Activated naive CD8-positive, alpha-beta T cell treated with anti-CD3 and anti-CD28 coated beads, Interleukin-2, amount 50 U/mL, for 24 hours (primary cell): ENCODE results near the gene TRIP10.

ENCODE experiments used
- ATAC-seq: fragments of 150-1000 bp; cut with Tn5 transposase; one replicate; pipeline ENCODE4 v1.10.0; 2021
- DNase-seq: peaks from one replicate; pipeline ENCODE4 v3.0.0; 2021
- H3K27ac Mint-ChIP-seq: one replicate; pipeline ENCODE4 v1.8.0; 2021; ENCODE audit warnings: mild to moderate bottlenecking, mixed read lengths
- H3K27me3 Mint-ChIP-seq: one replicate; pipeline ENCODE4 v1.8.0; 2021; ENCODE audit warnings: mixed read lengths
- H3K36me3 Mint-ChIP-seq: one replicate; pipeline ENCODE4 v1.8.0; 2021; ENCODE audit warnings: low read depth, mixed read lengths
- H3K4me1 Mint-ChIP-seq: one replicate; pipeline ENCODE4 v1.8.0; 2021; ENCODE audit warnings: mixed read lengths
- H3K4me3 Mint-ChIP-seq: one replicate; pipeline ENCODE4 v1.8.0; 2021; ENCODE audit warnings: mild to moderate bottlenecking, moderate library complexity, mixed read lengths
- H3K9me3 Mint-ChIP-seq: one replicate; pipeline ENCODE4 v1.8.0; 2021; ENCODE audit warnings: mixed read lengths

TRIP10 gene

DNA sequence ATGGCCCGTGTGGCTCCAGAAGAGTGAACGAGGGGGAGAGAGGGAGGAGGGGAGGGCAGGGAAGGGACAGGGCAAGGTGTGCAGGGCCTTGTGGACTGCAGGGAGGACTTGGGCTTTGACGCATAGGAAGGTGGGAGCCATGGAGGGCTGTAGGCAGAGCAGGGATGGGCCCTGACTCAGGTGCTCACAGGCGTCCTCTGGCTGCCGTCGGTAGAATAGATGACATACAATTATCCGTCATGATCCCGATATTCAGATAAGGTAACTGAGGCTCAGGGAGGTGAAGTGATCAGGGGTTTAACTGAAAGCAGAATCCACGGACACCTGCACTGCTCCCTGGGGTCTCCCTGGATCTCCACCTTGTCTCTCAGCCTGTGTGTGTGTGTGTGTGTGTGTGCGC lies 22.4 kb upstream of the TRIP10 start:
- ATAC-seq (no peak), DNase-seq (no peak)
- Mint-ChIP-seq H3K9me3 (peaks cover 5% of the 10 kb centered on the region), H3K27ac (no peak overlapping the region), H3K27me3 (peaks cover 3% of the 10 kb centered on the region), H3K4me1 (peaks cover 21% of the 10 kb centered on the region), H3K4me3 (no peak overlapping the region), H3K36me3 (no peaks in the 10 kb centered on the region)

- Mint-ChIP-seq H3K4me3 (no peak overlapping the region), H3K36me3 (no peaks in the 10 kb centered on the region), H3K27me3 (peaks cover 3% of the 10 kb centered on the region), H3K9me3 (peaks cover 5% of the 10 kb centered on the region), H3K27ac (peak overlapping the region; percentile 7), H3K4me1 (peaks cover 24% of the 10 kb centered on the region)
- ATAC-seq (no peak), DNase-seq (no peak)
These were observed 22.0 kb upstream of the TRIP10 start for GRCh38 chr19:6717441-6717971.

DNA sequence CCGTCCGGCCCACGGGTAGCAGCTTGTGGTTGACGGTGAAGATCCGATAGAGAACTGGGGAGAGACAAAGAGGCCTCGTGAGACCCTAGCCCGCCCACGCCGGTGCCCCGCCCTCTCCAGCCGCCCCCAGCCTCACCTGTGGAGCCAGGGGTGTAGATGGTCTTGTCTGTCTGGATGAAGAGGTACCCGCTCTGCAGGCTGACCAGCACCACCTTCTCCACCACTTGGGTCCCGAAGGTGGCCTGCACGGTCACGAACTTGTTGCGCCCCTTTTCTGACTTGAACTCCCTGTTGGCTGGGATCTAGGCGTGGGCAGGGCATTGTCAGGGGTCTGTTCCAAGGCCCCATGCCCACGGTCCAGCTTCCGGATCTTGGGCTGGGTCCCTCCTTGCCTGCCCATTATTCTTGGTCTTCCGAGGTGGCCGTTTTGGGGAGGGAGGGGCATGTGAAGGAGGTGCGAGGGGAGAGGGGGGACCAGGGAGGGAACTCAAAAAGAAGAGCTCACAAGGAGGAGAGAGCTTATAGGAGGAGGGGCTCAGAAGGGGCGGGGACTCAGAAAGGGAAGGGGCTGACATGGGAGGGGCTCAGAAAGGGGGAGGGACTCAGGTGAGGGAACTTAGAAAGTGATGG lies 21.3 kb upstream of the TRIP10 start:
- peaks cover 28% of the 10 kb centered on the region for H3K4me1 Mint-ChIP-seq
- DNase-seq (no peak), ATAC-seq (no peak)
- no peaks in the 10 kb centered on the region for H3K36me3 Mint-ChIP-seq
- H3K27me3 Mint-ChIP-seq, result peaks cover 3% of the 10 kb centered on the region
- H3K9me3 Mint-ChIP-seq, result peaks cover 5% of the 10 kb centered on the region
- H3K4me3 Mint-ChIP-seq, result no peak overlapping the region
- H3K27ac Mint-ChIP-seq, result no peak overlapping the region

DNA sequence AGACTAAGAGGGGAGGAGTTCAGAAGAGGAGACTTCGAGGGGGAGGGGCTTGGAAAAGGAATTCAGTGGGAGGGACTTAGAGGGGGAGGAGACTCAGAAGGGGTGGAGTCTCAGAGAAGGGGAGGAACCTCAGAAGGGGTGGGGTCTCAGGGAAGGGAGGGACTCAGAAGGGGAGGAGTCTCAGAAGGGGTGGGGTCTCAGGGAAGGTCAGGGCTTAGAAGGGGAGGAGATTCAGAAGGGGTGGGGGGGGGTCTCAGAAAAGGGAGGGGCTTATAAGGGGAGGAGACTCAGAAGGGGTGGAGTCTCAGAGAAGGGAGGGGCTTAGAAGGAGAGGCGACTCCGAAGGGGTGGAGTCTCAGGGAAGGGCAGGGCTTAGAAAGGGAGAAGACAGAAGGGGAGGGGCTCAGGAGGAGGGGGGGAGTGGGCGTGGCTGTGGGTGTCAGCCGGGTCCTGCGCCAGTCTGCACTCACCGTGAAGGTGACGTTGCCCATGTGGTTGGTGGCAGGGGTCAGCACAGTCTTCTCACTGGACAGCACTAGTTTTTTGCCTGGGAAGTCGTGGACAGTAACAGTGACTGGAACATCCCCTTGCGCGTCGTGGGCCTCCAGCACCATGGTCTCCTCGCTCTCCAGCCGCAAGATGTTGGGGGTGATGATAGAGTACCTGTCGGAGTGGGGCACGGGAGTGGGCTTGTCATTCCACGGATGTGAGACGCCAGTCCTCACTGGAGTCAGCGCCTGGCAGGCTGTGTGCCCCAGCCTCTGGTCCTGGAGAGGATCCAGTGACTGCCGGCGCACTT lies 20.5 kb upstream of the TRIP10 start:
- no peak overlapping the region for H3K4me3 Mint-ChIP-seq
- ATAC-seq, result peak; percentile 30
- H3K4me1 Mint-ChIP-seq, result peaks cover 32% of the 10 kb centered on the region
- H3K9me3 Mint-ChIP-seq, result peaks cover 5% of the 10 kb centered on the region
- H3K36me3 Mint-ChIP-seq, result no peaks in the 10 kb centered on the region
- no peak overlapping the region for H3K27ac Mint-ChIP-seq
- DNase-seq, result peak; percentile 29
- peaks cover 3% of the 10 kb centered on the region for H3K27me3 Mint-ChIP-seq

DNA sequence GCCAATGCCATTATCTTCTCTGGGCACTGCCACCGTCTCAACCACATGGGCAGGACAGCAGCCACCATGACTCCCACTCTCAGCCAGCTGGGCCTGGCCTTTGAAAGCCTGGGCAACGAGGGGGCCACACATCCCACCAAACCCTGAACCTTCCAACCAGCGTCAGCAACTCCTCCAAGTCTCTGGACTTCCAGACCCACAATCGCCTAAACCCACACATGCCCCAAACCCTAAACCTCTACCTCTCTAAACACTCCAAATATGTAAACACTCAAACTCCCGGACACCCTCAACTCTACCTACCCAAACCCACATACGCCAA lies 20.0 kb upstream of the TRIP10 start:
- peaks cover 32% of the 10 kb centered on the region for H3K4me1 Mint-ChIP-seq
- ATAC-seq (no peak), DNase-seq (no peak)
- peaks cover 5% of the 10 kb centered on the region for H3K9me3 Mint-ChIP-seq
- no peak overlapping the region for H3K4me3 Mint-ChIP-seq
- H3K27ac Mint-ChIP-seq, result no peak overlapping the region
- peaks cover 3% of the 10 kb centered on the region for H3K27me3 Mint-ChIP-seq
- H3K36me3 Mint-ChIP-seq, result no peaks in the 10 kb centered on the region

GRCh38 chr19:6719992-6720368 lies 19.5 kb upstream of the TRIP10 start:
- no peaks in the 10 kb centered on the region for H3K36me3 Mint-ChIP-seq
- no peak overlapping the region for H3K27ac Mint-ChIP-seq
- no peak for DNase-seq
- H3K4me1 Mint-ChIP-seq, result peaks cover 36% of the 10 kb centered on the region
- H3K27me3 Mint-ChIP-seq, result peaks cover 3% of the 10 kb centered on the region
- H3K4me3 Mint-ChIP-seq, result no peak overlapping the region
- peaks cover 5% of the 10 kb centered on the region for H3K9me3 Mint-ChIP-seq
- ATAC-seq, result no peak

DNA sequence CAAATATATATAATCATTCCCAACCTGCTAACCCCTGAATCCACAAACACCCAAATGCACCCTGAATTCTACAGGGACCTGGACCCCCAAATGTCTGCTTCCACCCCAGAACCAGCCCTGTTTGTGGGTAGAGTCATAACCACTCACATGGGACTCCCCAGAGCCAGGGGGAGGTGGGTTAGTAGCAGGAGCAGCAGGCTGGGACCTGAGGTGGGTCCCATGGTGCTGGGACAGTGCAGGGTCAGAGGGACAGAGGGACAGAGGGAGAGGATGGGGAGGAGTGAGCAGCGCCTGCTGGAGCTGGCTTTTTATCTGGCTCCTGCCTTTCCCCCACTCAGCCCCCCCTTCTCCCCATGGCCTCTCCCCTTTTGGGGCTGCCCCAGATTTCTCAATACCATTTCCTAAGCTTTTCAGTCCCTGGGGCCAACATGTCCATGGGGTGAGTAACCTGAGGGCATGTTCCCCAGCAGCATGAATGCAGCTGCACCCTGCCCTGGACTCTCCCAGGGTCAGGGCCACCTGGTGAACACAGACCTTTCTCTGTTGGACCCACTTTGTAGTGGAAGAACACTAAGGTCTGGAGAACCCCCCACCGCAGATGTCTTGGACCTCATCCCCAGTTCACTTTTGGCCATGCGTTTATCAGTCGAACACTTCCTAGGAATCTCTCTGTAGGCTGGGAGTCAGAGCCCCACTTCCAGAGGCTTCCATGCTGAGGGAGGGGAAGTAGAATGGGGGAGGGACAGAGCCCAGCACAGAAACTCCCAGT lies 18.9 kb upstream of the TRIP10 start, which contains the start of gene C3:
Gene C3 (minus strand): TSS at position 282 of the 769 bp plus-strand sequence. CDS start 61 bp downstream, at position 221.
- H3K36me3 Mint-ChIP-seq, result no peaks in the 10 kb centered on the region
- peaks cover 38% of the 10 kb centered on the region for H3K4me1 Mint-ChIP-seq
- peaks cover 3% of the 10 kb centered on the region for H3K27me3 Mint-ChIP-seq
- ATAC-seq, result no peak
- no peak within 1 kb of the TSS for H3K4me3 Mint-ChIP-seq
- peaks cover 5% of the 10 kb centered on the region for H3K9me3 Mint-ChIP-seq
- DNase-seq, result no peak
- H3K27ac Mint-ChIP-seq, result no peak within 1 kb of the TSS

DNA sequence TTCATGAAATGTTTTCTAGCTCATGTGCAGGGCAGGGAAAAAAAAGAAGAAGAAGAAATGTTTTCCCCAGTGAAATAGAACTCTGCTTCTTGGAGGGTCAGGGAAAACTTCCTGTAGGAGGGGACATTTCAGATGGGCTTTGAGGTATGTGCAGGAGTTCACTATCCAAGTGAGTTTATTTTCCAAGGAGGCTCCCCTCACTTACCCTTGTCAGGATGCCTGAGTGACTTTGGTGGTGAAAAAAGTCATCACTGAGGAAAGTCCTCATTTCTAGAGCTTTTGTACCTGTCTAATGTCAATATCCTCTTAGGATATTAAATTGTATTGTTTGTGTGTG lies 18.4 kb upstream of the TRIP10 start:
- H3K4me1 Mint-ChIP-seq, result peaks cover 38% of the 10 kb centered on the region

DNA sequence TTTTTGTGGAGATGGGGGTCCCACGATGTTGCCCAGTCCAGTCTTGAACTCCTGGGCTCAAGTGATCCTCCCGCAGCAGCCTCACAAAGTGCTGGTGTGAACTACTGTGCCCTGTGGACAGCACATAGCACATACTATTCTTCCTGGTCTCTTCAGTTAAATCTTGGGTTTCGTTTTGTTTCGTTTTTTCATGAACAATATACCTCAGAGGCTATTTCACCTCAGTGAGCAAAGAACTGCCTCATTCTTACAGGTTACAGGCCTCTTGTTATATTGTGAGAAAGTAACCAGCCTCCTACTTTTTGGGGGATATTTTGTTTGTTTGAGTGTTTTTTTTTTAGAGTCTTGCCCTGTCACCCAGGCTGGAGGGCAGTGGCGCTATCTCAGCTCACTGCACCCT lies 17.7 kb upstream of the TRIP10 start:
- no peak for DNase-seq
- Mint-ChIP-seq H3K36me3 (no peaks in the 10 kb centered on the region), H3K4me3 (no peak overlapping the region), H3K27ac (no peak overlapping the region), H3K27me3 (peaks cover 3% of the 10 kb centered on the region), H3K4me1 (peaks cover 38% of the 10 kb centered on the region), H3K9me3 (peaks cover 5% of the 10 kb centered on the region)
- no peak for ATAC-seq

More for the DNA sequence above, 18.4 kb upstream of the TRIP10 start:
- no peaks in the 10 kb centered on the region for H3K36me3 Mint-ChIP-seq
- peaks cover 5% of the 10 kb centered on the region for H3K9me3 Mint-ChIP-seq
- no peak overlapping the region for H3K4me3 Mint-ChIP-seq
- H3K27ac Mint-ChIP-seq, result no peak overlapping the region
- ATAC-seq (no peak), DNase-seq (no peak)
- H3K27me3 Mint-ChIP-seq, result peaks cover 3% of the 10 kb centered on the region

GRCh38 chr19:6723108-6723618 lies 16.3 kb upstream of the TRIP10 start:
- Mint-ChIP-seq H3K27me3 (peaks cover 3% of the 10 kb centered on the region), H3K36me3 (no peaks in the 10 kb centered on the region), H3K4me3 (no peak overlapping the region), H3K27ac (no peak overlapping the region), H3K9me3 (no peaks in the 10 kb centered on the region), H3K4me1 (peaks cover 33% of the 10 kb centered on the region)
- ATAC-seq (no peak), DNase-seq (no peak)

DNA sequence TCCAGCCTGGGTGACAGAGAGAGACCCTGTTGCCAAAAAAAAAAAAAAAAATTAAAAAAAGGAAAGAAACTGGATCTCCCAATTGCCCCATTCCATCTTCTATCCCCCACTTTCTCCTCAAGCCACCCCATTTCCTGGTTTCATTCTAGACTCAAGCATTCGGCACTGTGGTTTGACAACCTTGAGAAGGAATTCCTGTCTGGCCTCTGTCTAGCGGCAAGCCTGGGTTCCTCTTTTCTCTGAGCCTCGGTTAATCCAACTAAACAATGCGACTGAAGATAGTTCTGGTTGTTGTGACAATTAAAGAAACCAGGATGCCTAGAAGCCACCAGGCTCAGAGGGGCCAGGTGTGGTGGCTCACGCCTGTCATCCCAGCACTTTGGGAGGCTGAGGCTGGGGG lies 15.7 kb upstream of the TRIP10 start:
- ATAC-seq (no peak), DNase-seq (no peak)
- Mint-ChIP-seq H3K9me3 (no peaks in the 10 kb centered on the region), H3K36me3 (no peaks in the 10 kb centered on the region), H3K27ac (no peak overlapping the region), H3K4me1 (peaks cover 37% of the 10 kb centered on the region), H3K27me3 (peaks cover 3% of the 10 kb centered on the region), H3K4me3 (no peak overlapping the region)

GRCh38 chr19:6724631-6725492 lies 14.6 kb upstream of the TRIP10 start:
- DNase-seq (no peak), ATAC-seq (no peak)
- H3K27me3 Mint-ChIP-seq, result no peaks in the 10 kb centered on the region
- peaks cover 37% of the 10 kb centered on the region for H3K4me1 Mint-ChIP-seq
- H3K4me3 Mint-ChIP-seq, result no peak overlapping the region
- H3K36me3 Mint-ChIP-seq, result no peaks in the 10 kb centered on the region
- H3K9me3 Mint-ChIP-seq, result no peaks in the 10 kb centered on the region
- no peak overlapping the region for H3K27ac Mint-ChIP-seq

DNA sequence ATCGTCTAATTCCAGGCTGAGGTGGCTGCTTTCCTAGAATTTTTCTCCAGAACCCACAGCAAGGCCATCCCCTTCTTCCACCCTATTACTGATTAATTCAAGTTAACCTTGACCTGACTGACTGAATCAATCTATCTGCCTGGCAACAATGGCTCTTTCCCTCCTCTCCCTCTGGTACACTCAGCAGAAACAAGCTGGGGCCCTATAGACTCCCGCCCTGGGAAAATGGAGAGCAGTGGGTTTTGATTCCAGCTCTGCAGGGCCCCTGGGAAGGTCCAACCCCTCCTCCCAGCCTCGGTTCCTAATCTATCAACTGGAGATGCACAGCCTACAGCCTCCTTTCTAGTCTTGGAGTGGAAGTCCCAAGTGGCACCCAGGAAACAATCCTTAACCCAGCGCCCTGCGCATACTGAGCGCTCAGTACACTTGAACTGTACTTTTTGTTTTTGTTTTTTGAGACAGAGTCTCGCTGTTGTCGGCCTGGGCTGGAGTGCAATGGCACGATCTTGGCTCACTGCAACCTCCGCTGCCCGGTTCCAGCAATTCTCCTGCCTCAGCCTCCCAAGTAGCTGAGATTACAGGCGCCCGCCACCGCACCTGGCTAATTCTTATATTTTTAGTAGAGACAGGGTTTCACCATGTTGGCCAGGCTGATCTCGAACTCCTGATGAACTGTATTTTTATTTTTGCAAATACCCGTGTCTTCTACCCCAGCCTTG lies 13.8 kb upstream of the TRIP10 start:
- Mint-ChIP-seq H3K9me3 (no peaks in the 10 kb centered on the region), H3K27me3 (no peaks in the 10 kb centered on the region), H3K36me3 (no peaks in the 10 kb centered on the region), H3K4me1 (peaks cover 33% of the 10 kb centered on the region), H3K27ac (no peak overlapping the region), H3K4me3 (no peak overlapping the region)
- ATAC-seq (no peak), DNase-seq (no peak)
